Endometrial microvascular endothelial cells (primary cell): Measurements from ENCODE around the gene BBS2. TPM values are rescaled to one million over a fixed set of nuclear protein-coding genes. Genes with fewer than 3 reads are reported as not detected.

ENCODE experiments used
- in situ Hi-C: cut with HindIII; loops from 2 replicates; pipeline ENCODE4 v1.10.0; 2017; ENCODE audit warnings: low sequenced_read_pairs, low pct_unique_long_range_greater_than_20kb; ENCODE audit errors: inconsistent ontology term
- total RNA-seq: library from RNA; depleted of rRNA; stranded (reverse); fragments of >200 nt; gene quantifications from one replicate; pipeline ENCODE4 v1.2.3, GENCODE V29; 2015; ENCODE audit errors: inconsistent ontology term

The BBS2 gene
- total RNA-seq, 1 donor from 2014 or later, result 45.7 TPM

DNA sequence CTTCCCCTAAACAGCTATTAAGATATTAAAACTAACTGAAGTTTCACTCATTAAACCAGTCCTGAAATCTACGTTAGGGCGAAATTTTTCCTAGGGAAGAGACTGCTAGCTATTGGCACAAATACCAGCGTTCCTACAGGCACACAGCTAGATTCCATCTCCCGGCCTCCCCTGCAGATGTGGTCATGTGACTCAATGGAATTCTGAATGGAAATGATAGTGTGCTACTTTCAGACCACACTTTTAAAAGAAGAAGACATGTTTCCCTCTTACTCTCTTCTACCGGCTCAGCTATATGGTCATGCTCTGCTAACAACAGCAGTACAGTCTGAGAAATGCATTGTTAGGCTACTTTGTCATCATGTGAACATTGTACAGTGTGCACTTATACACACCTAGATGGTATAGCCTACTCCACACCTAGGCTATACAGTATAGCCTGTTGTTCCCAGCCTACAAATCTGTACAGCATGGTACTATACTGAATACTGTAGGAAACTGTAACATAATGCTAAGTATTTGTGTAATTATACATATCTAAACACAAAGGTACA is 37.1 kb downstream of the BBS2 start:
- in situ Hi-C loops, result no loop called here

DNA sequence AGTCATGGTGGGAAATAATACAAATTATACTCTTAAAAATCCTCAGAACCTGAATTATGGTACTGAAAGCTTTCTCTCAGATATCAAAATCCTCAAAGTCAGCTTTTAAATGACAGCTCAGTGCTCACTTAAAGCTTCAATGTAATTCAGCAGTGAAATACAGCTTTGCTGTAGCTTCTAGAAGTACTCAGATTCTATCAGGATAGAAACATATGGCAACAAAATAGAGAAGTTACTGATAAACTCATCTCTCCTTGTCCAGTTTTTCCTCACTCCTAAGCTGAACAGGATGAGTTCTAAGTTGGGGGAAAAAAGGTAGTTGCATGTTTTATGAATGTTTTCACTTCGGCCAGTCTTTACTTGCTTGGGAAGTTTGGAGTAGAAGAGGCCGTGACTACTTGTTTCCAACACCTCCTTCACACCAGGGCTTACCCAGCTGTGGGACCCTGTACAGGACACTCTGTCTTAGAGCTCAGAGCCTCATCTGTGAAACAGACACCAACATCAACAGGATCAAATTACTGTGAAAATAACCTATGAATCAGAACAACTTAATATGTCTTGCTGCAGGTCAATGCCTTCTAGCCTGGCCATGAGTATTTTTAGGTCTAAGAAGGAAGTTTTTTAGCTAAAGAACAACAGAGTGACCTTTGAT is 38.2 kb downstream of the BBS2 start:
- in situ Hi-C loops, result no loop called here

DNA sequence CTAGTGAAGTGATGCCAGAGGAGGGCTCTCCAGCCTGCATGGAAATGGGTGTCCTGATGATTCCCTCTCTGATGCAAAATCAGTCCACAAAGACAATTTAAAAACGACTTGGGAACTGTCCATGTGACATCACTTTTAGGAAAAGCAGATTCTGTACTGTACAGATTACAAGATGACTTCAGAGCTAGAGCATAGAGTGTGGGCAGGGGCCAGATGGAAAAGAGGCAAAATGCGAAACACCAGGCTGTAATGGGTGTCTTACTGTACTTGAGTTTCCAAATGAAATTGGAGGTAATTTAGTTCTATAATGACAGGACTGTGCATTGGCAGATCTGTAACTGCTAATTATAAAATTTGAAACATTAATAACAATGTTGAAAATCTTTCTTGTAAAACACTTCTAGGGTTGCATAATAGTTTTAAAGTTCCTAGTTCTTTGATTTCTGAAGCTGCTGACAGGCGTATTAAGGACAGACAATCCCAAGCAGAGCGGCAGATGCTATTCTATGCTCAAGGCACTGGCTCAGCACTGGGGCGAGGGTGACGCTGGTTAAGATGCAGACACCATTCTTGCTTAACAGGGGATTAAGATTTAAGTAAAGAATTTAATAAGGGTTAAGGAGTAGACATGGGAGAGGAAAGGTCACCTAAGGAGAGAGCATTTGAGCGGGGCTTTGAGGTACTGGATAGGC is 38.9 kb downstream of the BBS2 start:
- in situ Hi-C loops, result no loop called here

GRCh38 chr16:56479469-56479868 is 40.4 kb downstream of the BBS2 start:
- in situ Hi-C loops, result no loop called here

DNA sequence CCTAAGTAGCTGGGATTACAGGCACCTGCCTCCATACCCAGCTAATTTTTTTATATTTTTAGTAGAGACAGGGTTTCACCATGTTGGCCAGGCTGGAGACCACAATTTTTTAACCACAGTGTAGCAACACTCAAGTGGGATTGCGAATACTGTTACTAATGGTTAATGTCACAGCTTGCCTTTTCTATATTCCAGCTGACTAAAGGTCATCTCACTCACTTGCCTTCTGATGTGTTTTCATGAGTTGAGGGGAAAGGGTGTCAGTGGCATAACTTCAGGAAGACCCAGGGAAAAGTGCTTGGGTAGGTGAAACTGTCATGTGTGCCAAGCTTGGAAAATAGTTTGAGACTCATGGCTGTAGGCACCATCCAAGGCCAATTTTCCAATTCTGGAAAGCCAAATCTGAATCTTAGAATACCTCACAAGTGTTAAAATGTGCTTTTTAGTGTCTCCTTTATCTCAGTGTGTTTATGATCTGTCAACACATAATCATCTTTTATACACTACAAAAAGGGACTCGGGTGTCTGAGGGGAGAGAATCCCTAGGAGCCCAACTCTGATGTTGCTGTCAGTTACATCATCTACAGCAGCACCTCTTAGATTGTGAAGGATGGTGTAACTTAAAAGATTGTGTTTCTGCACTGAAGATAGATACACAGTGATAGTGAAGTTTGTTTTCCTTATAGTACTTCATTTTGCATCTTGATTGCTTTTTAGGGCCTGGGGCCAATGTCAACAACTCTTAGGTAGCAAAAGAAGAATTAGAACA is 41.4 kb downstream of the BBS2 start:
- in situ Hi-C loops, result no loop called here

DNA sequence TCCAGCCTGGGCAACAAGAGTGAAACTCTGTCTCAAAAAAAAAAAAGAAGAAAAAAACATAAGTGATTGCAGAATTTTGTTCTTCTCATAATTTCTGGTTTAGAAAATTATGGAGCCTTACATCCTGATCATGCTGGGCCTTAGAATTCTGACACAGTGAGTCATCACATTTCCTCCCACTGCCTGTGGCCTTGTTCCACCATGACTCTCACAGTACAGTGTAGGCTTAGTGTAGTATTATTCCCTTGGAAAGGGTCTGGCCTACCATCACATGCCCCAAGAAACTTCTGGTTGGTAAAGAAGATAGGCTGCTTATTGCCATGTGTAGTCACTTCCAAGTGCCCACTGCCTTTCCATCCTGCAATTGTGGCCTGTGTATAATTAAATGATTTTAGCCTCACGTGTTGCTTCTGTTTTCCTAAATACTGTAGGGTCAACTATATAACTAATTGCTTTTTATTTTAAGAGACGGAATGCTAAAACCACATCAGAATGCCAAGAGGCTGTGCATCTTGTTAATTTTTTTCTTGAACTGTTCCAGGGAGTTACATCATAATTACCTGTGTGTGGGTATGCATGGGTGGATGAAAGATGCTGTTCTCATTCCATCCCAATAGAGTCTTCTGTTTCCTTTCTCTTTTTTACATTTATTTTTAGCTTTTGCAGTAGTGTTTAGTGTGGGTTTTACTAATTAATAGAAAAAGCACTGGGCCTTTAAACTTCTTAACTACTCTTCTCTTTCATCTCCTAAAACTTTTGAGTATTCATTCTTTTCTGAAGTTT is 42.5 kb downstream of the BBS2 start:
- in situ Hi-C loops, result no loop called here

DNA sequence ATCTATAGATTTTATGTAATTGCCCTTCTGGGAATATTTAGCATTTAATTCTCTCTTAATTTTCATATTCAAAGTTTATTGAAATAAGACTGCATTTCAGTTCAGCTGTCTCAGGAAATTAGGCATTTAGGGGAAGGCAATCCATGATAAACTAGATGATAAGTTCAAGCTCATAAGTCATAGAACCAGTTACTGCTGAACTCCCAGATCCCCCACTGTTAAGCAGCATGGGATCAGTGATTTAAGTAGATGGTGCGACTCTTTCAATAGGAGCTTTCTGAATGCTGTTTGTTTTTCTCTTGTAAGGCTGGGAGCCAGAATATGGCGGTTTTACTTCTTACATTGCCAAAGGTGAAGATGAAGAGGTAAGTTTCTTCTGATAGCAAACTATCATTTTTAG is 44.6 kb downstream of the BBS2 start:
- in situ Hi-C loops, result no loop called here

DNA sequence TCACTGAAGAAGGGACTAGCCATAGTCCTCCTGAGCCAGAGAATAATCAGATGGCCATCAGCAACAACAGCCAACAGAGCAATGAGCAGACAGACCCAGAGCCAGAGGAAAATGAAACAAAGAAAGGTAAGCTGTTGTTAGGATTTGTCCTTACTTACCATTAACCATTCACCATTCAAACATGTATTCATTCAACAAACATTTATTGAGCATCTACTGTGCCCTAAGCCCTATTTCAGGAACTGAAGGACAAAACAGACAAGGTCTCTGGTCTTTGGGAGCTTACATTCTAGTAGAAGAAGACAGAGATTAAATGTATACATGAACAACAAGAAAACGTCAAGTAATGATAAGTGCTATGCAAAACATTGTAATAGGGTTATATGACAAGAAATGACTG is 49.2 kb downstream of the BBS2 start:
- in situ Hi-C loops, result no loop called here

GRCh38 chr16:56470232-56470631 is 49.6 kb downstream of the BBS2 start:
- in situ Hi-C loops, result no loop called here

DNA sequence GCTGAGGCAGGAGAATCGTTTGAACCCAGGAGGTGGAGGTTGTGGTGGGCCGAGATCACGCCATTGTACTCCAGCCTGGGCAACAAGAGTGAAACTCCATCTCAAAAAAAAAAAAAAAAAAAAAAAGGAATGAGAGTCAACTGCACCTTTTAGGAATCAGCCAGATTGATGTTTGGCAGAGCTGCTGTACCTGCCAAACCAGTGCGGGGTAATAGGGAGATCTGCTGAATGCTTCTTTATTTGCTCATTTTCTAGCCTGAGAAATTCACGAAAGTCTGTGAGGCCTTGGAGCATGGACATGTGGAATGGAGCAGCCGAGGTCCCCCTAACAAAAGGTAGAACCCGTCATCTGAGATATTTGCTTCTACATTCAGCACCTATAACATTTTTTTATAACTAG is 50.1 kb downstream of the BBS2 start:
- in situ Hi-C loops, result no loop called here

GRCh38 chr16:56468800-56469199 is 51.0 kb downstream of the BBS2 start:
- in situ Hi-C loops, result no loop called here

GRCh38 chr16:56466344-56466743 is 53.5 kb downstream of the BBS2 start:
- in situ Hi-C loops, result no loop called here

DNA sequence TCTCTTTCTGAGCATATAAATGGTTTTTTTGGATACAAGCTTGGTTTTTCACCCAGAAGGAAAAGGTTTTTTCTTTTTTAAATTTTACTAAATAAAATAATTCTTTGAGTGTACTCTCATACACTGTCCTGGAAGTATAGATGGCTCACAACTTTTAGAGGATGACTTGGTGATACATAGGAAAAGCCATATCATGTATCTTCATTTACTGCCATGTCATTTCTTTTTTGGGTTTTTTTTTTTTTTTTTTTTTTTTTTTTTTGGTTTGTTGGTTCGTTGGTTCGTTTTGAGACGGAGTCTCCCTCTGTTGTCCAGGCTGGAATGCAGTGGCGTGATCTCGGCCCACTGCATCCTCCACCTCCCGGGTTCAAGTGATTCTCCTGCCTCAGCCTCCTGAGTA is 56.7 kb downstream of the BBS2 start:
- in situ Hi-C loops, result no loop called here

DNA sequence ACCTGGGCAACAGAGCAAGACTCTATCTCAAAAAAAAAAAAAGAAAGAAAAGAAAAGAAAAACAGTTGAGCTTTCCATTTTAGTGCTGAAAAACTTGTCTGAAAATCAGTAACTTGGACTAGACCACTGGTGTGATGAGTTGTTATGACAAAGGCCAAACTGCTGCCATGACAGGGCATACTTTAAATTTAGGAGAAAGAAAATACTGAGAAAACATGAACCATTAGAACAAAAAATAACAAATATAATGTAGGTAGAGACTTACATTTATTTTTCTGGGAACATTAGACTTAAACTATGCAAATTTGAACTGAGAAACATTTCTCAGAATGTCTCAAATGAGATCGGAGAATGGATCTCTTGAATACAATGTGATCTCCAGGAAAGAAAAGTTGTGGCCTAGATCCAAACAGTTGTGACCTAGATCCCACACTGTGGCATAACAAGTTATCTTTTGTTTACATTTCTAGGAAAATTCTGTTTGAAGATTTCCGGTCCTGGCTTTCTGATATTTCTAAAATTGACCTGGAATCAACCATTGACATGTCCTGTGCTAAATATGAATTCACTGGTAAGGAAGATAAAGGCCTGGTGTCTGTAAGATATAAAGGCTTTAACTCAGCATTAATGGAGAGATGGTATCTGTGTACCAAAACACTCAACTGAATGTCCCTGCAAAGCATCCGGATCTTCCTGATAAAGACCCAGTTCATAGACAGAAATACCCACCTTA is 57.6 kb downstream of the BBS2 start:
- in situ Hi-C loops, result no loop called here

- in situ Hi-C loops, result no loop called here
These were observed 59.7 kb downstream of the BBS2 start for GRCh38 chr16:56460101-56460500.

GRCh38 chr16:56457927-56458470 is 61.8 kb downstream of the BBS2 start:
- in situ Hi-C loops, result no loop called here

GRCh38 chr16:56451753-56452689 is 67.8 kb downstream of the BBS2 start:
- in situ Hi-C loops, result no loop called here
